ENCODE results near the gene ZNF469. TPM values are rescaled to one million over a fixed set of nuclear protein-coding genes. Genes with fewer than 3 reads are reported as not detected.

ZNF469 gene
- total and polyA plus RNA-seq, 2 of the 13 experiments (the other 11 are each of a cell fraction or from before 2014, with no cell fraction given) = not detected

DNA sequence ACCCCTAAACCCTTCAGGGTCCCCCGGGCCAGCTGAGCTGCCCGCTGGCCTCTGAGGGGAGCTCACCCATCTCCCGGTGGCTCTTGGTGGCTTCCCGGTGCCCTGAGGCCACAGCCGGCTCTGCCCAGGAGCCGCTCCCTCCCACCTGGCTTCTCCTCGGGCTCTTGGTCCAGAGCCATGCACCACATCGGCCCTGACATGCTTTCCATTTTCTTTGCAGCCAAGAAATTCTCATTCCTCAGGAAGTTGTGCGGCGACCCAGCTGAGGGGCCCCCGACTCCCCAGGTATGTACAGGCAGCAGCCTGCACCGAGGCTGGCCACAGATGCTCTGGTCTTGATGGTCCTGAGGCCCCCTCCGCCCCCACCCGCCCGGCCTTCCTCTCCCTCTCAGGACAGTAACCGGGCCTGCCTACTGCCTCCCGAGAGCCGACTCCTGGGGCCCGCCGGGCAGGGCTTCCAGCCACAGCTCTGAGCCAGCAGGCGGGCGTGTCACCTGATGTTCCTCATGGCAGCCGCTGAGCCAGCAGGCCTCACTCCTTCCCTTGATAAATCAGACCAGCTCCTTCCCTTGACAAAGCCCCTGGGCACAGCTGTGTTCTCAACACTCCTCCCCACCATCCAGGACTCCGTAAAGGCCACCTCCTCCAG lies 42.0 kb downstream of the ZNF469 start:
- ATAC-seq (no peak), DNase-seq (ENCODE audit: low spot score) (no peak), FAIRE-seq (no peak)
- Histone ChIP-seq H3K27me3 (ENCODE audit: control insufficient read depth in 1 of 2, insufficient read depth in 2 of 2, low read length in 2 of 2) (peaks cover 46 to 83% of the 10 kb centered on the region in 2 experiments), H3K4me2 (ENCODE audit: low read depth, low read length) (no peak overlapping the region), H3K36me3 (replicated peaks in 1 of 2; ENCODE audit: control insufficient read depth in 1 of 2, insufficient read depth in 2 of 2, low read length in 2 of 2) (no peaks in the 10 kb centered on the region), H3K9me3 (ENCODE audit: low read length) (no peaks in the 10 kb centered on the region), H3K27ac (ENCODE audit: extremely low read length, insufficient read depth, low read length) (no peak overlapping the region), H3K4me1 (ENCODE audit: insufficient read depth, low read length) (no peaks in the 10 kb centered on the region), H3K79me2 (ENCODE audit: insufficient read depth, low read length) (no peaks in the 10 kb centered on the region), H3K9ac (ENCODE audit: insufficient read depth, low read depth, low read length) (no peak overlapping the region), H2AFZ (ENCODE audit: low read length) (no peak overlapping the region), H3K4me3 (replicated peaks in 1 of 3; ENCODE audit: insufficient read depth in 1 of 3, low read depth in 2 of 3, low read length in 3 of 3) (no peak overlapping the region), H4K20me1 (ENCODE audit: insufficient read depth, low read length) (peaks cover 5% of the 10 kb centered on the region; the same call in 1 of the 2 replicates)
- POLR2A ChIA-PET = no interaction called here
- no TSS peak for BruUV-seq (replicated peaks)
- WGBS (ENCODE audit: low lambda C conversion rate) = 21% methylated on average over 17 of the region's 24 CpGs
- in situ Hi-C loops (cut with HindIII; ENCODE audit: extremely low pct_ligation_motif_present, low pct_unique_long_range_greater_than_20kb) (no loop called here), intact Hi-C loops (cut with micrococcal nuclease; ENCODE audit: unreplicated experiment) (no loop called here)
- CTCF ChIA-PET (ENCODE audit: low intra/inter-chr PET ratio, low total read pairs) = no interaction called here
- TF ChIP-seq ZNF337 (CRISPR knock-in tag; IDR thresholded peaks at IDR 0.05; ENCODE audit: borderline replicate concordance, low read depth) (no peak), TOPORS (CRISPR knock-in tag; IDR thresholded peaks at IDR 0.05) (no peak), ZBTB7B (CRISPR knock-in tag; IDR thresholded peaks at IDR 0.05) (no peak), ZNF746 (CRISPR knock-in tag; IDR thresholded peaks at IDR 0.05) (no peak), SP2 (CRISPR knock-in tag; IDR thresholded peaks at IDR 0.05) (no peak), ZNF775 (CRISPR knock-in tag; IDR thresholded peaks at IDR 0.05; ENCODE audit: borderline replicate concordance) (no peak), ZNF282 (IDR thresholded peaks at IDR 0.05; ENCODE audit: partially characterized antibody) (no peak), ZNF891 (CRISPR knock-in tag; IDR thresholded peaks at IDR 0.05) (no peak), NONO (IDR thresholded peaks at IDR 0.05) (no peak), NONO (CRISPR knock-in tag; conservative IDR thresholded peaks at IDR 0.05) (no peak), HOXA5 (CRISPR knock-in tag; IDR thresholded peaks at IDR 0.05) (no peak), KAT8 (CRISPR knock-in tag; IDR thresholded peaks at IDR 0.05) (no peak), KLF9 (CRISPR knock-in tag; IDR thresholded peaks at IDR 0.05; ENCODE audit: low read depth) (no peak), ZNF563 (CRISPR knock-in tag; IDR thresholded peaks at IDR 0.05) (no peak)
- TF ChIP-seq, protein P1, sequence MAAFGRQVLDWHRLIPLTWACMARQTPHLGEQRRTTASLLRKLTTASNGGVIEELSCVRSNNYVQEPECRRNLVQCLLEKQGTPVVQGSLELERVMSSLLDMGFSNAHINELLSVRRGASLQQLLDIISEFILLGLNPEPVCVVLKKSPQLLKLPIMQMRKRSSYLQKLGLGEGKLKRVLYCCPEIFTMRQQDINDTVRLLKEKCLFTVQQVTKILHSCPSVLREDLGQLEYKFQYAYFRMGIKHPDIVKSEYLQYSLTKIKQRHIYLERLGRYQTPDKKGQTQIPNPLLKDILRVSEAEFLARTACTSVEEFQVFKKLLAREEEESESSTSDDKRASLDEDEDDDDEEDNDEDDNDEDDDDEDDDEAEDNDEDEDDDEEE (CRISPR knock-in tag; IDR thresholded peaks at IDR 0.05) = no peak
- TF ChIP-seq, protein P2, sequence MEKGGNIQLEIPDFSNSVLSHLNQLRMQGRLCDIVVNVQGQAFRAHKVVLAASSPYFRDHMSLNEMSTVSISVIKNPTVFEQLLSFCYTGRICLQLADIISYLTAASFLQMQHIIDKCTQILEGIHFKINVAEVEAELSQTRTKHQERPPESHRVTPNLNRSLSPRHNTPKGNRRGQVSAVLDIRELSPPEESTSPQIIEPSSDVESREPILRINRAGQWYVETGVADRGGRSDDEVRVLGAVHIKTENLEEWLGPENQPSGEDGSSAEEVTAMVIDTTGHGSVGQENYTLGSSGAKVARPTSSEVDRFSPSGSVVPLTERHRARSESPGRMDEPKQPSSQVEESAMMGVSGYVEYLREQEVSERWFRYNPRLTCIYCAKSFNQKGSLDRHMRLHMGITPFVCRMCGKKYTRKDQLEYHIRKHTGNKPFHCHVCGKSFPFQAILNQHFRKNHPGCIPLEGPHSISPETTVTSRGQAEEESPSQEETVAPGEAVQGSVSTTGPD (CRISPR knock-in tag; IDR thresholded peaks at IDR 0.05) = no peak
- TF ChIP-seq, protein P3, sequence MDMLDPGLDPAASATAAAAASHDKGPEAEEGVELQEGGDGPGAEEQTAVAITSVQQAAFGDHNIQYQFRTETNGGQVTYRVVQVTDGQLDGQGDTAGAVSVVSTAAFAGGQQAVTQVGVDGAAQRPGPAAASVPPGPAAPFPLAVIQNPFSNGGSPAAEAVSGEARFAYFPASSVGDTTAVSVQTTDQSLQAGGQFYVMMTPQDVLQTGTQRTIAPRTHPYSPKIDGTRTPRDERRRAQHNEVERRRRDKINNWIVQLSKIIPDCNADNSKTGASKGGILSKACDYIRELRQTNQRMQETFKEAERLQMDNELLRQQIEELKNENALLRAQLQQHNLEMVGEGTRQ (IDR thresholded peaks at IDR 0.05; ENCODE audit: low read depth, low read length) = no peak
- TF ChIP-seq, protein P3 (CRISPR knock-in tag; IDR thresholded peaks at IDR 0.05; ENCODE audit: borderline replicate concordance) = no peak
- TF ChIP-seq, protein P4, sequence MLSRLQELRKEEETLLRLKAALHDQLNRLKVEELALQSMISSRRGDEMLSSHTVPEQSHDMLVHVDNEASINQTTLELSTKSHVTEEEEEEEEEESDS (CRISPR knock-in tag; IDR thresholded peaks at IDR 0.05; ENCODE audit: borderline replicate concordance) = no peak
